Esophagus (tissue), 2 donors: Measurements from ENCODE around the gene IPO11. TPM values are rescaled to one million over a fixed set of nuclear protein-coding genes. Genes with fewer than 3 reads are reported as not detected.

ENCODE experiments used
- H3K27ac ChIP-seq, 2 donors: one replicate each; pipeline ENCODE4 v1.5.1; 2013; ENCODE audit warnings: low read depth in 2 of 2, mild to moderate bottlenecking in 2 of 2, inconsistent platforms in 1 of 2, low read length in 1 of 2, moderate library complexity in 1 of 2
- H3K27me3 ChIP-seq, 2 donors: one replicate each; pipeline ENCODE4 v1.6.1; 2013; ENCODE audit warnings: low read length in 2 of 2, control low read depth in 1 of 2, mild to moderate bottlenecking in 1 of 2; ENCODE audit not compliant: insufficient read depth in 2 of 2, control insufficient read depth in 1 of 2
- H3K36me3 ChIP-seq, 2 donors: one replicate each; pipeline ENCODE4 v1.6.1; 2013; ENCODE audit warnings: low read length in 1 of 2; ENCODE audit not compliant: control insufficient read depth in 2 of 2, insufficient read depth in 2 of 2
- H3K4me1 ChIP-seq, 2 donors: one replicate each; pipeline ENCODE4 v1.6.1; 2013; ENCODE audit warnings: low read length in 1 of 2; ENCODE audit not compliant: control insufficient read depth in 2 of 2, insufficient read depth in 2 of 2
- H3K4me3 ChIP-seq, 2 donors: one replicate each; pipeline ENCODE4 v1.5.1; 2013; ENCODE audit warnings: low read length in 2 of 2, mild to moderate bottlenecking in 2 of 2, low read depth in 1 of 2, moderate library complexity in 1 of 2
- H3K9me3 ChIP-seq, 2 donors: one replicate each; pipeline ENCODE4 v1.6.1; 2013; ENCODE audit warnings: mild to moderate bottlenecking in 2 of 2, low read depth in 1 of 2, low read length in 1 of 2, moderate library complexity in 1 of 2; ENCODE audit not compliant: control insufficient read depth in 2 of 2, insufficient read depth in 1 of 2
- WGBS, 2 donors: extraction: QIAGEN DNeasy Blood & Tissue Kit; methylation state at CpG; one replicate each; pipeline ENCODE4 v1.1.7; 2013; 5-methylcytosine and 5-hydroxymethylcytosine counted together
- polyA plus RNA-seq, 2 donors: library from polyadenylated mRNA; stranded (reverse); fragments of 200-250 nt; gene quantifications; one replicate each; pipeline ENCODE4 v1.2.3, GENCODE V29; 2013
- donor health status: healthy with polysubstance abuse.
- donor health status: Bipolar disorder and iron deficiency.

The IPO11 gene
- polyA plus RNA-seq, 2 donors = 5.4 to 9.1 TPM

DNA sequence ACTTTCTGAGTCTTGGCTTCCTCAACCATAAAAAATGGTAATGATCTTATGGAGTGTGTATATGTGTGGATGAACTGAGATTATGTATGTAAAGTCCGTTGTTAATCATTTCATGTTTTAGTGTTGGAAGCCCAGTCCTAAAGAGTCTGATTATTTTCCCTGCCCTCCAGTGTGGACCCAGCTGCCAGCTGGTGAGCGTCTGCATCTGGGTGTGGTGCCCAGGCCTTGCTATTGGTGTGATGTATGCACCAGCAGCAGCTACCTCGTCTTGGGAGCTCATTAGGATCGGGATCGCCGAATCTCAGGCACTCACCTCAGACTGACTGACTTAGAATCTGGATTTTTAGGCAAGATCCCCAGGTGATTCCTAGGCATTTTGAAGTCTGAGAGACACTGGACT lies 229.9 kb downstream of the IPO11 start:
- no peaks in the 10 kb centered on the region for H3K9me3 ChIP-seq
- H3K4me3 ChIP-seq = no peak overlapping the region
- 79 to 80% methylated on average over 6 of the region's 6 CpGs for WGBS, 2 donors
- H3K27ac ChIP-seq = no peak overlapping the region
- H3K36me3 ChIP-seq = no peaks in the 10 kb centered on the region
- no peaks in the 10 kb centered on the region for H3K27me3 ChIP-seq
- no peaks in the 10 kb centered on the region for H3K4me1 ChIP-seq

DNA sequence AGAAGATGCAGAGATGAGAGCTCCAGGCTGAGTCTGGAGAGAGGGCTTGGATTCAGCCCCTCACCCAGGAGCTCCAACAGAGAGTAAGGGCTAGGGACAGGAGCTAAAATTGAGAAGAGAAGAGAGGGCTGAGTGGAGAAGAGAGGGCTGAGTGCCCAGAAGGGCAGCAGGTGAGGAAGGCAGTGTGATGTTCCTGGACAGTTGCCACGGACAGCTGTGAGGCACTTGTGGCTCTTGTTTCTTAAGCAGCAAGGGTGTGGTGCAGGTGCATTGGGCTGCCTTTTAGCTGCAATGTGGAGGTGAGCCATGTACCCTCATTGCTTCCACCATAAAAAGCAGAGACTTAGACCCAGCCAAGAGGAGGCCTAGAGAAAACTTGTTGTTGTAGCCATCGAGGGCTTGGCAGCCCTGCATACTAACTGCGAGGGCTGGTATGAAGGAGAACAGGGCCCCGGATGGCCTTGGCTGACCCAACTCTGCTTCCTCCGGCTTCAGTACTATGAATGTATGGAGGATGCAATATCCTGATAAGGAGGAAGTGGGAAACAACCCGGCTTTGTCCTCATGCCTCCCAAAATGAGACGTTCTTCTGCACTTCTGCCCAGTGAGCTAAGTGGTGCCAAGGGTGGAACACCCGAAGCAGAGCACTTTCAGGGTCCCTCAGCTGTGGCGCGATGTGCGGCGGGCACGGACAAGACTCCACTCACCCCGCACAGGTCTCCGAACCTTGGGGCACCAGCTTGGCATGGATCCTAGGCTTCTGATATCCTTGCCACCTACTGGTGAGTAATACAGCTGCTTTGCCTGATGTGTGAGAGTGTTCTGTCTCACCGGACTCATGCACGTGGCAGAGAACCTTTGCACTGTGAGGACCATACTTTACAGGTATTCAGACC lies 231.2 kb downstream of the IPO11 start:
- H3K27me3 ChIP-seq = no peaks in the 10 kb centered on the region
- no peaks in the 10 kb centered on the region for H3K9me3 ChIP-seq
- no peaks in the 10 kb centered on the region for H3K36me3 ChIP-seq
- no peaks in the 10 kb centered on the region for H3K4me1 ChIP-seq
- H3K27ac ChIP-seq = no peak overlapping the region
- no peak overlapping the region for H3K4me3 ChIP-seq
- 90 to 92% methylated on average over 17 of the region's 17 CpGs for WGBS, 2 donors

DNA sequence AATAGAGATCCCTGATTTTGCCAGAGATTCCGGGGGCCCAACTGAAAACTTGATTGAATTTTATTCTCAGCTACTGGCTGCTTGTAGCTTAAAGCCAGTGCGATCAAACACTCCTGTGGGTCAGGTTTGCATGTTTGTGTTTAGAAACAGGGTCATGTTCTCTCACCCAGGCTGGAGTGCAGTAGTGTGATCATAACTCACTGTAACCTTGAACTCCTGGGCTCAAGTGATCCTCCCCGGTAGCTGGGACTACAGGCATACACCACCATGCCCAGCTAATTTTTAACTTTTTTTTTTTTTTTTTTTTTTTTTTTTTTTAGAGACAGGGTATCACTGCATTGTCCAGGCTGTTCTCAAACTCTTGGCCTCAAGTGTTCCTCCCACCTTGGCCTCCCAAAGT lies 232.7 kb downstream of the IPO11 start:
- WGBS, 2 donors = 95 to 98% methylated on average over 3 of the region's 3 CpGs

DNA sequence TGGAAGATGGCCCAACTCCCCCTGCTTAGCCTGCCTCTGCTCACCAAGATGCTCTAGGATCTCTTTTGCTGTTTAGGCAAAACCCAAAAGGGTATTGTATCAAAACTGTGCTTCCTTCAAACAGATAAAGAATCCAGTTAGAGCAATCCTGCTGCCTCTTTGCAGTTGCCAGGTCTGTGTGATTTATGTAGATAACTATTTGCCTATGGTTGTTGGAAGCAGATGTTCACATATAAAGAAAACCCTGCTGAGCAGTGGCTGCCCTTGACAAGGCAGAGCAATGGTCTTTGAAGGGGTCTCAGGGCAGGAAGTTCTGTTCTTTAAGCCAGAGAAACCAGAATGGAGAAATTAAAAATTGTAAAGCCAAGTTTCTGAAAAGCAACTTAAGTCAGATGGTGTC lies 234.7 kb downstream of the IPO11 start:
- H3K4me3 ChIP-seq = no peak overlapping the region
- no peaks in the 10 kb centered on the region for H3K27me3 ChIP-seq

More for the DNA sequence above, 232.7 kb downstream of the IPO11 start:
- Histone ChIP-seq H3K4me3 (no peak overlapping the region), H3K36me3 (no peaks in the 10 kb centered on the region), H3K27me3 (no peaks in the 10 kb centered on the region), H3K4me1 (no peaks in the 10 kb centered on the region), H3K27ac (no peak overlapping the region), H3K9me3 (no peaks in the 10 kb centered on the region)

DNA sequence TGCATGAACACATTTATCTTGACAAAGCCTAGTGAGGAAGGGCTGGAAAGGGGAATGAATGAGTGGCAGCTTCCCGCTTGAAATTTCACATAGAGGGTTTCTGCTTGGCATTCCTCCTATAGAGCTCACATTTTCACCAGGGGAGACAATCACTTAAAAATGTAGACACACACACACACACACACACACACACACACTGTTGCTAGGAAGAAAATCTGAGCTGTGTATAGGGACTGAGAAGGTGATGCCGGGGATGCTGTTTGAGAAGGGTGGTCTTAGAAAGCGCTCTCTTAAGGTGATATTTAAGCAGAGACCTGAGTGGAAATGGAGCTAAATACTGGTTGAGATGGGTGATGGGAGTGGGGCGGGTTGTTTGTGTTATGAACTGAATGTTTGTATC lies 236.5 kb downstream of the IPO11 start:
- Histone ChIP-seq H3K4me1 (no peaks in the 10 kb centered on the region), H3K27me3 (no peaks in the 10 kb centered on the region), H3K27ac (no peak overlapping the region), H3K9me3 (no peaks in the 10 kb centered on the region), H3K4me3 (no peak overlapping the region), H3K36me3 (no peaks in the 10 kb centered on the region)
- 92 to 96% methylated on average over 4 of the region's 4 CpGs for WGBS, 2 donors

More for the DNA sequence above, 234.7 kb downstream of the IPO11 start:
- no peaks in the 10 kb centered on the region for H3K4me1 ChIP-seq
- no peaks in the 10 kb centered on the region for H3K9me3 ChIP-seq
- H3K27ac ChIP-seq = no peak overlapping the region
- no peaks in the 10 kb centered on the region for H3K36me3 ChIP-seq

DNA sequence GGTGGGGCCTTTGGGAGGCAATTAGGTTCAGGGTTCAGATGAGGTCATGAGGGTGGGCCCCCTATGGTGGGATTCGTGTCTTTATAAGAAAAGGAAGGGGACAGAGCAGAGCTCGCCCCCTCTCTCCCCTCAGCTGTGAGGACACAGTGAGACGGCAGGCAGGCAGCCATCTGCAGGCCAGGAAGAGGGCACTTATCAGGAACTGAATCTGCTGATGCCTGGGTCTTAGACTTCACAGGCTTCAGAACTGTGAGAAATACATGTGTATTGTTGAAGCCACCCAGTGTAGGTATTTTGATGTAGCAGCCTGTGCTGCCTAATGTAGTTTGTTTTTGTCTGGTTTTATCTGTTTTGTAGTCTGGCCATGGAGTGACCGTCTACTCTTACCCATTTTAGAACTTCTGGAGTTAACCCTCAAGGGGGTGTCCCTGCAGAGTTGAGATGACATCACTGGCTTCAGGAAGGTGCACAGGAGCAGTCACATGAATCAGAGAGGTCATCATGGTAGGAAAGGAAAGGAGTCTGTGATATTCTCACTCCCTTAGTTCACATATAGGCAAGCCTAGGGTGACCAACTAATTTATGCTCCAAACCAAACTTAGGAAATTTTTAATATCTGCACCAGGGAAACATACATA lies 237.0 kb downstream of the IPO11 start:
- WGBS, 2 donors = 73 to 77% methylated on average over 4 of the region's 4 CpGs
- Histone ChIP-seq H3K4me1 (no peaks in the 10 kb centered on the region), H3K9me3 (no peaks in the 10 kb centered on the region), H3K27me3 (no peaks in the 10 kb centered on the region), H3K4me3 (no peak overlapping the region), H3K27ac (no peak overlapping the region), H3K36me3 (no peaks in the 10 kb centered on the region)

DNA sequence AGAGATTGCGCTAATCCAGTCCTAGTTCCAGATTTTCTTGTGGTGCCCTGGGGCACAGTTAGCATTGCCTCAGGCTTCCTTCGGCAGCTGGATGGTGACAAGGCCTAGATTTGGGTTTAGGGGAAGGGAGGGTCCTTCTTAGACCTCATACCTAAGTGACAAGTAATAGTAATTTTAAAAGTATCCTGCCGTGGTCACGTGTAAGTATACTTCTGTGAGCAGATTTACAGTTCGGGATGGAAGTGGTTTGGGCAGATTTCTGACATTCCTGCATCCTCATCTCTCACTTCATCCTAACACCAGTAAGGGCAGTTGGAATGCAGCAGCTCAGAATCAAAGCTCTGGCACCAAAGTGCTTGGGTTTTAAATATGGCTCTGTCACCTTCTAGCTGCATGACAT lies 237.6 kb downstream of the IPO11 start:
- Histone ChIP-seq H3K9me3 (no peaks in the 10 kb centered on the region), H3K4me3 (no peak overlapping the region), H3K27me3 (no peaks in the 10 kb centered on the region), H3K27ac (no peak overlapping the region), H3K36me3 (no peaks in the 10 kb centered on the region), H3K4me1 (no peaks in the 10 kb centered on the region)
- 83 to 92% methylated on average over 5 of the region's 5 CpGs for WGBS, 2 donors

DNA sequence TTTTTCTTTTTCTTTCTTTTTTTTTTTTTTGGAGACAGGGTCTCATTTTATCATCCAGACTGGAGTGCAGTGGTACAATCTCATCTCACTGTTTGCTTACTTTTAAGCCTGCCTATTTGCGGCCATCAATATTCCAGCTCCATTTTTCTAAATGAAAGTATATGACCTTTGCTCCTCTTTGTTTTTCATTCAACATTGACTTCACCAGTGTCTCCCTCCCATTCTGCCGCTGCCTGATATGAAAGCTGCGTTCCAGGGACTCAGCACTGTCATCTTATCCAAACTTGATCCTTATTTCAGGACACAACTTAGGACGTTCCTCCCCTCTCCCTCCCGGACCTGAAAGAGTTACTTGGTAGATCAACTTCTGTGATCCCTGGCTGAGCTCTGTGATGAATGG lies 239.7 kb downstream of the IPO11 start:
- H3K27ac ChIP-seq = no peak overlapping the region
- H3K4me1 ChIP-seq = no peaks in the 10 kb centered on the region
- no peaks in the 10 kb centered on the region for H3K9me3 ChIP-seq
- H3K27me3 ChIP-seq = no peaks in the 10 kb centered on the region
- no peaks in the 10 kb centered on the region for H3K36me3 ChIP-seq
- 58 to 61% methylated on average over 5 of the region's 5 CpGs for WGBS, 2 donors
- no peak overlapping the region for H3K4me3 ChIP-seq

DNA sequence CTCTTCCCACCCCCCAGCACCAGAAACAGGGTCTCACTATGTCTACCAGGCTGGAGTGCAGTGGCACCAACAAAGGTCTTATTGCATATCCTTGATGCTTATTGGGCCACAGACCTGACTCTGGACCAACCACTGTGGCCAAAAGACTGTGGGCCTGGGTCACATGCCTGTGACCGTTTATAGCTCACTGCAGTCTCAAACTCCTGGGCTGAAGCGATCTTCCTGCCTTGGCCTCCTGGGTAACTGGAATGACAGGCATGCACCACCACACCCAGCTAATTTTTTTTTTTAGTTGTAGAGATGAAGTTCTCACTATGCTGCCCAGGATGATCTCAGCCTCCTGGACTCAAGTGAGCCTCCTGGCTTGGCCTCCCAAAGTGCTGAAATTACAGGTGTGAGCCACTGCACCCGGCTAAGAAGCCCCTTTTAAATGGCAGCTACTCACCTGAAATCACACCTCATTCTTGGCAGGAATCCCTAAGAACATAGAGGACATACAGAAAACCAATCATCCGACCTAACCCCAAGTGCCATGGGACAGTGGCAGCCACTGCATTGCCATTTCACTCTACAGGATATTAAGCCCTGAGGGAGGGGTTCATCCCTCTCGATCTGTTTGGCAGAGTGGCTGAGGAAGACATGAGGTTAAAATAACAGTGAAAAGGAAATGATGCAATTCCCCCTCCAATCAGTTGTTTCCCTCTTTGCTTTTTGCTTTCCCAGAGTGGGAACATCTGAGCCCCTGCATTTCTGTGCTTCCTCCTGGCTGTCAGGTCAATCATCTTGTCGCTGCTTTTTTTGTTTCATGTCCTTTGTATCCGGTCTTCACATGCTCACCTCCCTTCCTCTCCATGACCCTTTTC lies 240.7 kb downstream of the IPO11 start:
- no peak overlapping the region for H3K27ac ChIP-seq
- no peak overlapping the region for H3K4me3 ChIP-seq
- 68 to 69% methylated on average over 7 of the region's 7 CpGs for WGBS, 2 donors
- no peaks in the 10 kb centered on the region for H3K36me3 ChIP-seq
- no peaks in the 10 kb centered on the region for H3K9me3 ChIP-seq
- no peaks in the 10 kb centered on the region for H3K27me3 ChIP-seq
- no peaks in the 10 kb centered on the region for H3K4me1 ChIP-seq
